Ishikawa (cell line): ENCODE measurements around the gene ZNF783.

ENCODE experiments used
- CEBPB ChIP-seq: IDR thresholded peaks from 2 replicates; pipeline ENCODE4 v1.6.1; 2012
- CREB1 ChIP-seq: IDR thresholded peaks from 2 replicates; pipeline ENCODE4 v1.6.1; 2012; ENCODE audit warnings: low read depth
- EGR1 ChIP-seq: IDR thresholded peaks from 2 replicates; pipeline ENCODE4 v1.6.1; 2012
- EP300 ChIP-seq: IDR thresholded peaks from 2 replicates; pipeline ENCODE4 v1.6.1; 2012; ENCODE audit warnings: borderline replicate concordance
- FOXM1 ChIP-seq: IDR thresholded peaks from 2 replicates; pipeline ENCODE4 v1.6.1; 2012; ENCODE audit warnings: low read depth, borderline replicate concordance
- NFIC ChIP-seq: IDR thresholded peaks from 2 replicates; pipeline ENCODE4 v1.6.1; 2012
- RAD21 ChIP-seq: IDR thresholded peaks from 2 replicates; pipeline ENCODE4 v1.6.1; 2012; ENCODE audit warnings: low read depth
- REST ChIP-seq: IDR thresholded peaks from 2 replicates; pipeline ENCODE4 v1.6.1; 2012; ENCODE audit warnings: low read depth, mild to moderate bottlenecking
- TAF1 ChIP-seq: IDR thresholded peaks from 2 replicates; pipeline ENCODE4 v1.6.1; 2012; ENCODE audit warnings: low read depth, mild to moderate bottlenecking
- TCF12 ChIP-seq: IDR thresholded peaks from 2 replicates; pipeline ENCODE4 v1.6.1; 2012; ENCODE audit warnings: low read depth
- TEAD4 ChIP-seq: IDR thresholded peaks from 2 replicates; pipeline ENCODE4 v1.6.1; 2012
- USF1 ChIP-seq: IDR thresholded peaks from 2 replicates; pipeline ENCODE4 v1.6.1; 2012
- YY1 ChIP-seq: IDR thresholded peaks from 2 replicates; pipeline ENCODE4 v1.6.1; 2012; ENCODE audit warnings: low read depth
- ZBTB7A ChIP-seq: IDR thresholded peaks from 2 replicates; pipeline ENCODE4 v1.6.1; 2012; ENCODE audit warnings: low read depth
- TF ChIP-seq, protein P1 (sequence below): IDR thresholded peaks from 2 replicates; pipeline ENCODE4 v1.6.1; 2012

The ZNF783 gene

DNA sequence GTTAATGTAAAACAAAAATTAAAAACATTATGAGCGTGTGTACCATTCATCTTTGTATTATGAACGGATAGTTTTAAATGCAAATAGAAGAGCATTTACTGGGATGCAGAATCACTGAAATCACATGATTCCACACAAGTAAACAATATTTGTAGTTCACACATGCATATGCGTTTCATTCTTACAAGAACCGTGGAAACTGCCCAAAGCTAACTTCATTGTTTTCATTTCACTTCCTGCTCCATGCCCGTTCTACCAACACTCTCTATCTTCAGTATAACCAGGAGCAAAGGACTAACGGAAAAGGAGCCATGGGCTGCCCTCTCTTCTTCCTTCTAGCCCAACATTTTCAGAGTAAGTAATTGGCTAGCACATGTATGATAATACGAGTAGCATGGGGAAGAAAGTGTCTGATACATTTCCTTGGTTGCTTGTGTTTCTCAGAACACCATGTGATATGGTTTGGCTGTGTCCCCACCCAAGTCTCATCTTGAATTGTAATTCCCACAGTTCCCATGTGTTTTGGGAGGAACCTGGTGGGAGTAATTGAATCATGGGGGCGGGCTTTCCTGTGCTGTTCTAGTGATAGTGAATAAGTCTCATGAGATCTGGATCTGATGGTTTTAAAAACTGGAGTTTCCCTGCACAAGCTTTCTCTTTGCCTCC lies 38.8 kb downstream of the ZNF783 start:
- TF ChIP-seq NFIC (no peak), TCF12 (no peak), REST (no peak), CREB1 (no peak), ZBTB7A (no peak), USF1 (no peak), RAD21 (no peak), FOXM1 (no peak), TEAD4 (no peak), YY1 (no peak), TAF1 (no peak), EP300 (no peak), EGR1 (no peak), CEBPB (no peak)
- TF ChIP-seq, protein P1, sequence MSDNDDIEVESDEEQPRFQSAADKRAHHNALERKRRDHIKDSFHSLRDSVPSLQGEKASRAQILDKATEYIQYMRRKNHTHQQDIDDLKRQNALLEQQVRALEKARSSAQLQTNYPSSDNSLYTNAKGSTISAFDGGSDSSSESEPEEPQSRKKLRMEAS: no peak

- TF ChIP-seq CEBPB (no peak), EP300 (no peak), TAF1 (no peak), TCF12 (no peak), REST (no peak), ZBTB7A (no peak), NFIC (no peak)
- TF ChIP-seq, protein P1: no peak
Observed at GRCh38 chr7:149302222-149302621, 40.2 kb downstream of the ZNF783 start.

DNA sequence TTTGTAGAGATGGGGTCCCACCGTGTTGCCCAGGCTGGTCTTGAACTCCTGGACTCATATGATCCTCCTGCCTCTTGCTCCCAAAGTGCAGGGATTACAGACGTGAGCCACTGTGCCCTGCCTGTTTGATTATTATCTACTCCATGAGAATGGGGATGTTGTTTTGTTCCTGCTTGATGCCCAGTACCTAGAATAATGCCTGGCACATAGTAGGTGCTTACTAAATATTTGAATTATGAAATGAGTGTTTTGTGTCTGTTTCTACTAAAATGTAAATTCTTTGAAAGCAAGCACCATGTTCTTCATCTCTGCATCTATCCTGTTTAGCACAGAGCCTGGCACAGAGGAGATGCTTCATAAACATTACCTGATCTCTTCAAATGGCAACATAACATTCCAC lies 40.9 kb downstream of the ZNF783 start:
- no peak for TF ChIP-seq CREB1
- TF ChIP-seq TAF1: no peak
- TF ChIP-seq REST: no peak
- no peak for TF ChIP-seq CEBPB
- no peak for TF ChIP-seq TCF12
- TF ChIP-seq EP300: no peak
- TF ChIP-seq NFIC: no peak
- no peak for TF ChIP-seq TEAD4
- no peak for TF ChIP-seq USF1
- TF ChIP-seq RAD21: no peak
- no peak for TF ChIP-seq ZBTB7A
- TF ChIP-seq, protein P1: no peak
- TF ChIP-seq YY1: no peak
- no peak for TF ChIP-seq FOXM1
- TF ChIP-seq EGR1: no peak

- no peak for TF ChIP-seq EP300
Observed at GRCh38 chr7:149304006-149304405, 42.0 kb downstream of the ZNF783 start.
